AG20443 (cell line): ENCODE results near the gene DCT.

Experiments
- DNase-seq: peaks from one replicate; pipeline ENCODE4 v3.0.0; 2012; ENCODE audit warnings: low spot score, mixed read lengths

The DCT gene

GRCh38 chr13:94454334-94454733 lies 25.1 kb downstream of the DCT start:
- DNase-seq: no peak

- no peak for DNase-seq
Observed at GRCh38 chr13:94444826-94445225, 34.7 kb downstream of the DCT start.

GRCh38 chr13:94435604-94436226 lies 43.8 kb downstream of the DCT start:
- DNase-seq: peak; percentile 61

- no peak for DNase-seq
Observed at GRCh38 chr13:94433055-94433961, 46.2 kb downstream of the DCT start.

- no peak for DNase-seq
Observed at GRCh38 chr13:94431987-94432386, 47.5 kb downstream of the DCT start.

- DNase-seq: peak; percentile 50
Observed at GRCh38 chr13:94431574-94431973, 47.9 kb downstream of the DCT start.

- no peak for DNase-seq
Observed at GRCh38 chr13:94427313-94427953, 52.0 kb downstream of the DCT start.

- no peak for DNase-seq
Observed at GRCh38 chr13:94419925-94420305, 59.6 kb downstream of the DCT start.

- no peak for DNase-seq
Observed at GRCh38 chr13:94419304-94419924, 60.1 kb downstream of the DCT start.

- no peak for DNase-seq
Observed at GRCh38 chr13:94417294-94417693, 62.2 kb downstream of the DCT start.

GRCh38 chr13:94416454-94417080 lies 62.9 kb downstream of the DCT start:
- peak; percentile 14 for DNase-seq

- no peak for DNase-seq
Observed at GRCh38 chr13:94415500-94416237, 63.8 kb downstream of the DCT start.

GRCh38 chr13:94414708-94415107 lies 64.8 kb downstream of the DCT start:
- DNase-seq: no peak

GRCh38 chr13:94414141-94414540 lies 65.3 kb downstream of the DCT start:
- DNase-seq: no peak

- DNase-seq: no peak
Observed at GRCh38 chr13:94413598-94413944, 65.9 kb downstream of the DCT start.

- no peak for DNase-seq
Observed at GRCh38 chr13:94412870-94413597, 66.4 kb downstream of the DCT start.

GRCh38 chr13:94411747-94412146 lies 67.7 kb downstream of the DCT start:
- no peak for DNase-seq

- no peak for DNase-seq
Observed at GRCh38 chr13:94408314-94409036, 71.0 kb downstream of the DCT start.

GRCh38 chr13:94400874-94401273 lies 78.6 kb downstream of the DCT start:
- no peak for DNase-seq

- DNase-seq: no peak
Observed at GRCh38 chr13:94399812-94400211, 79.7 kb downstream of the DCT start.
